Measurements from ENCODE around the gene TCF21. TPM values are rescaled to one million over a fixed set of nuclear protein-coding genes. Genes with fewer than 3 reads are reported as not detected.

The TCF21 gene
- total RNA-seq, 1 donor from 2014 or later: 0.04 TPM

DNA sequence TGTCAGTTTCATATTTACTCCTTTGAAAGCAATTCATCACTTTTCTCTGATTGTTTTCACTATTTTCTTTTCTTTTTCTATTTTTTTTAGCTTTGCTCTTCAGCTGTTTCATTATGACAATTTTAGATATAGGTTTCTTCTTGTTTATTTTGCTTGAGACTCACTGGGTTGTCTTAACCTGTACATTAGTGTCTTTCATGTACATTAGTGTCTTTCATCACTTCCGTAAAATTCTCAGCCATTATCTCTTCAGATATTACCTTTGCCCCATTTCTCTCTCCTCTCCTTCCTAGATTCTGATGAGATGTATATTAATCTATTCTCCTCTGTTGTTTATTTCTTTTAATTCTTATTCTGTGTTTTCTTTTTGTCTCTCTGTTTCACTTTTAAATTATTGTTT, 49.6 kb downstream of the TCF21 start:
- H3K27ac Mint-ChIP-seq: no peak overlapping the region
- no peak for DNase-seq (ENCODE audit: low spot score)
- H3K4me3 Mint-ChIP-seq: no peak overlapping the region
- Histone ChIP-seq H3F3A (ENCODE audit: low read depth) (no peaks in the 10 kb centered on the region), H3K36me3 (no peaks in the 10 kb centered on the region), H3K4me3 (no peak overlapping the region), H3K9me3 (ENCODE audit: low read depth) (no peaks in the 10 kb centered on the region), H3K4me2 (no peak overlapping the region), H3K79me2 (ENCODE audit: low read depth) (no peaks in the 10 kb centered on the region), H3K27me3 (no peaks in the 10 kb centered on the region), H3K27ac (no peak overlapping the region), H3K4me1 (no peaks in the 10 kb centered on the region), H4K20me1 (ENCODE audit: low read depth) (no peaks in the 10 kb centered on the region), H2AFZ (replicated peaks) (no peak overlapping the region), H3K9ac (no peak overlapping the region)
- TF ChIP-seq EZH2phosphoT487 (IDR thresholded peaks at IDR 0.05): no peak
- no peak for TF ChIP-seq EZH2 (IDR thresholded peaks at IDR 0.05)
- TF ChIP-seq, protein P1, sequence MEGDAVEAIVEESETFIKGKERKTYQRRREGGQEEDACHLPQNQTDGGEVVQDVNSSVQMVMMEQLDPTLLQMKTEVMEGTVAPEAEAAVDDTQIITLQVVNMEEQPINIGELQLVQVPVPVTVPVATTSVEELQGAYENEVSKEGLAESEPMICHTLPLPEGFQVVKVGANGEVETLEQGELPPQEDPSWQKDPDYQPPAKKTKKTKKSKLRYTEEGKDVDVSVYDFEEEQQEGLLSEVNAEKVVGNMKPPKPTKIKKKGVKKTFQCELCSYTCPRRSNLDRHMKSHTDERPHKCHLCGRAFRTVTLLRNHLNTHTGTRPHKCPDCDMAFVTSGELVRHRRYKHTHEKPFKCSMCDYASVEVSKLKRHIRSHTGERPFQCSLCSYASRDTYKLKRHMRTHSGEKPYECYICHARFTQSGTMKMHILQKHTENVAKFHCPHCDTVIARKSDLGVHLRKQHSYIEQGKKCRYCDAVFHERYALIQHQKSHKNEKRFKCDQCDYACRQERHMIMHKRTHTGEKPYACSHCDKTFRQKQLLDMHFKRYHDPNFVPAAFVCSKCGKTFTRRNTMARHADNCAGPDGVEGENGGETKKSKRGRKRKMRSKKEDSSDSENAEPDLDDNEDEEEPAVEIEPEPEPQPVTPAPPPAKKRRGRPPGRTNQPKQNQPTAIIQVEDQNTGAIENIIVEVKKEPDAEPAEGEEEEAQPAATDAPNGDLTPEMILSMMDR (IDR thresholded peaks at IDR 0.05): no peak
- H3K4me1 Mint-ChIP-seq: no peaks in the 10 kb centered on the region
- no peaks in the 10 kb centered on the region for H3K36me3 Mint-ChIP-seq
- H3K27me3 Mint-ChIP-seq (ENCODE audit: insufficient read depth, low read depth): peaks cover 7% of the 10 kb centered on the region
- peaks cover 18% of the 10 kb centered on the region for H3K9me3 Mint-ChIP-seq

DNA sequence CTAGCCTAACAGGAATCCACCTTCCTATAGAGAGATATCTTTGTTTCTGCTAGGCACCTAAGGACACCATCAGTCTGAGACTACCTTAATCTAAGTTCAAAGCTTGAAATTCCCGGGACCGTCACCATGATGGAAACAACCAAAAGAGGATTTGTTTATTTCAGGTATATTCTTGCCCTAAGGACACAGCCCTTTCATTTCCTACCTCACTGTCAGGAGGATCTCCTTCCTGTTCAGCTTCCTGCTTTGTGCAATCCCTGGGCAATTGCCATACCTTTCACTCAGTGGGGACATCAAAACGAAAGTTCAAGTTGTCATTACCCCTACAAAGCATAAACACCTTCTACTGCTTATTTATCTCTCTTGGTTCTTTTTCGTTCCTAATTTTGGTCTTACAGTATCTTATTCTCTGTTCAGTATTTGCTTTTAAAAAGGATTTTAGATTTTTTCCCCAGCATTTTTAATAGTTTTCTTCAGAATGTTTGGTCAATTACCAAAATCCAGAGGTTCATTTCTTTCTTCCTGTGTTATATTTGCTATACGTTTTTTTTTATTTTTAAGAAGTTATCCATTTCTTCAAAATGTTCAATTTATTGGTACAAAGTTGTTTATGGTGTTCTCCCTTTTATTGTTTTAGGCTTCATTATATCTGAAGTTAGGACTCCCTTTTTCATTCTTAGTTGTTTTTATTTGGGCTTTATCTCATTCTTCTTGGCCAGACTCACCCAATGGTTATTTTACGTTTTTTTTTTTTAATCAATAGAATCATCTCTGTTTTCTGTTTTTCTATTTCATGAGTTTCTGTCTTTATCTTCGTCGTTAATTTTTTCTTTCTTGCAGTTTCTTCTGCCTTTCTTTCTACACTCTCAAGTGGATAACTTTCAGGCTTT, 51.1 kb downstream of the TCF21 start:
- no peak for DNase-seq (ENCODE audit: low spot score)
- Histone ChIP-seq H3K4me3 (no peak overlapping the region), H3K36me3 (no peaks in the 10 kb centered on the region), H3K4me1 (no peaks in the 10 kb centered on the region), H3K9ac (no peak overlapping the region), H4K20me1 (ENCODE audit: low read depth) (no peaks in the 10 kb centered on the region), H3K27ac (no peak overlapping the region), H3K27me3 (no peaks in the 10 kb centered on the region), H3K4me2 (no peak overlapping the region), H3F3A (ENCODE audit: low read depth) (no peaks in the 10 kb centered on the region), H2AFZ (replicated peaks) (no peak overlapping the region), H3K79me2 (ENCODE audit: low read depth) (no peaks in the 10 kb centered on the region), H3K9me3 (ENCODE audit: low read depth) (no peaks in the 10 kb centered on the region)
- Mint-ChIP-seq H3K36me3 (no peaks in the 10 kb centered on the region), H3K27me3 (ENCODE audit: insufficient read depth, low read depth) (peaks cover 7% of the 10 kb centered on the region), H3K4me1 (no peaks in the 10 kb centered on the region), H3K27ac (no peak overlapping the region), H3K4me3 (no peak overlapping the region), H3K9me3 (peaks cover 7% of the 10 kb centered on the region)
- TF ChIP-seq EZH2phosphoT487 (IDR thresholded peaks at IDR 0.05) (no peak), EZH2 (IDR thresholded peaks at IDR 0.05) (no peak)
- TF ChIP-seq, protein P1 (IDR thresholded peaks at IDR 0.05): no peak

Other genes with a start within 250 kb of the TCF21 start
- 85.8 and 125 TPM in 2 replicates for gene TBPL1, start 64.1 kb downstream of the TCF21 start, total RNA-seq (ENCODE audit: low replicate concordance)
- 26.0 and 29.2 TPM in 2 replicates for gene SLC2A12, start 163.5 kb downstream of the TCF21 start, total RNA-seq (ENCODE audit: low replicate concordance)

Measured in neural progenitor cell (in vitro differentiated cells).